GM10248 (cell line): ENCODE measurements around the gene CADM1.

Experiments
- CTCF ChIA-PET: fragments of 300-600 bp; sonication (Branson Sonifier 250); formaldehyde crosslinking; extraction: SDS; loops from one replicate; lab custom pipeline; 2021; ENCODE audit warnings: antibody characterized with exemption; lab: Yijun Ruan, JAX
- POLR2A ChIA-PET: fragments of 350-650 bp; sonication (Branson Sonifier 250); formaldehyde crosslinking; extraction: SDS; loops from one replicate; lab custom pipeline; 2020; ENCODE audit warnings: antibody characterized with exemption; lab: Yijun Ruan, JAX
- DNase-seq: peaks from one replicate; pipeline ENCODE4 v3.0.0; 2012; ENCODE audit errors: extremely low spot score
- TF ChIP-seq, protein P1 (sequence below): IDR thresholded peaks from 2 replicates; pipeline ENCODE4 v1.5.1; 2012; ENCODE audit warnings: mild to moderate bottlenecking, low read depth; ENCODE audit errors: extremely low read depth, missing control alignments, control extremely low read depth

Gene CADM1

DNA sequence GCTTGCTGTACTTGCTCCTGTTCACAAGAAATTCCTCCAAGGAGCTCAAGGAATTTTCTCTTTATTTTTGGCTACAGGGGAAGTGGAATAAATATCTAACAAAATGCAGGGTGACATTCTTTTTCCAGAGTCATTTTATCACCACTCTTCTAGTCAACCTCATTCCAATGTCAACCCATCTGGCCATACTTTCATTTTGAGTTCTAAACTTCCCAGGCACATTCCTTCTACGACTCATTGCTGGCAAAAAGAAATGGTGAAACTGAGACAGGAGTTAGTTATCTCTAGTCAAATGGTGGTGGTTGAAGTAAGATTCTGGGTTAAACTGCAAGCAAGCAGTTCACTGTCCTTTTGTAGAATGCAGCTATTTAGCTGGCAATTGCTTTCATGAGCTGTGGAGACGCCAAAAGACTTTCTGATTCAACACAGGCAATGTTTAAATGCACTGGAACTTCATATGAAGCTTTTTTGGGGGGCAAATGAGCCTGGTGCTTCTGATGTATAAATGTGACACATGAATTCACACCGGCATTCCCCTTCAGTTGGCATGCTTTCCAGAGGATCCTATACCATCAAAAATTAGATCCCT lies 304.6 kb downstream of the CADM1 start:
- ChIA-PET CTCF (interaction anchor here (1.1 to 2.0 kb wide), 3 partner anchors 10 to 98 kb away, joined by 3 to 9 read pairs (median 3); no protein-coding TSS in a partner anchor), POLR2A (no interaction called here)
- TF ChIP-seq, protein P1, sequence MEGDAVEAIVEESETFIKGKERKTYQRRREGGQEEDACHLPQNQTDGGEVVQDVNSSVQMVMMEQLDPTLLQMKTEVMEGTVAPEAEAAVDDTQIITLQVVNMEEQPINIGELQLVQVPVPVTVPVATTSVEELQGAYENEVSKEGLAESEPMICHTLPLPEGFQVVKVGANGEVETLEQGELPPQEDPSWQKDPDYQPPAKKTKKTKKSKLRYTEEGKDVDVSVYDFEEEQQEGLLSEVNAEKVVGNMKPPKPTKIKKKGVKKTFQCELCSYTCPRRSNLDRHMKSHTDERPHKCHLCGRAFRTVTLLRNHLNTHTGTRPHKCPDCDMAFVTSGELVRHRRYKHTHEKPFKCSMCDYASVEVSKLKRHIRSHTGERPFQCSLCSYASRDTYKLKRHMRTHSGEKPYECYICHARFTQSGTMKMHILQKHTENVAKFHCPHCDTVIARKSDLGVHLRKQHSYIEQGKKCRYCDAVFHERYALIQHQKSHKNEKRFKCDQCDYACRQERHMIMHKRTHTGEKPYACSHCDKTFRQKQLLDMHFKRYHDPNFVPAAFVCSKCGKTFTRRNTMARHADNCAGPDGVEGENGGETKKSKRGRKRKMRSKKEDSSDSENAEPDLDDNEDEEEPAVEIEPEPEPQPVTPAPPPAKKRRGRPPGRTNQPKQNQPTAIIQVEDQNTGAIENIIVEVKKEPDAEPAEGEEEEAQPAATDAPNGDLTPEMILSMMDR = no peak
- DNase-seq = no peak

DNA sequence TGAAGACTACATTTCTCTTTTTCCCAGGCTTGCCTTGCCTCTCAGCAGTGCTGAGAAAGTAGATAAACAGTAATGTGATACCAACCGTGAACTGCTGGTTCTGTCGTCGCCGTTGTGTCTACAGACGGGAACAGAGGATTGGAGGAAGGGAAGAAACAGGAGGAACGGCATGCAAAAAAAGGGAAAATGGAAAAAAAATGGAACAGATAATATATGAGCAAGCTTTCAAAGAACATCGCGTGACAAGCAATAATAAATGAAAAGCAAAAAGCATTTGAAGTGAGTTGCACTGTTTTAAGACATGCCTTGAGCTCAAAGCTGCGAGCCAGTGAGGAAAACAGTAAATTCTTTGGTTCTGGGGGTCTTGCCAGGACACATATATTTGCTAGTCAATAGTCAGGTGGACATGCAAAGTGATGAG lies 305.9 kb downstream of the CADM1 start:
- POLR2A ChIA-PET = no interaction called here

DNA sequence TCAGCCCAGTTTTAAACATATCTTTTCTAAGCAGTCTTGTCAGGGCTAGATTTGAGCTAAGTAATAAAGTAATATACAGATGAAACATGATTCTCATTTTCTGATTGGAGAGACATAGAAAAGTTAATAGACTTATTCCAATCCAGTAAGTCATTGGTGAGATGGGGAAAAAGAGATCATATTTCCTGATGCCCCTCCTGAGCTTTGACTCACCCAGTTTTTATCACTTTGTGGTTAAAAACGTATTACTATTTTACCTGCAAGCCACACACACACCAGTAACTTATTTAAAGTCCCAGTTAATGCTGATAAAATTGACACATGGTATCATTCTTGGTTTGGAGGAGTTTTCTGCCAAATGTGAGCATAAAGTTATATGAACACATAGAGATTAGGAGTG lies 306.8 kb downstream of the CADM1 start:
- ChIA-PET CTCF (interaction anchor here (0.7 to 1.7 kb wide), 3 partner anchors 17 to 23 kb away, joined by 3 to 5 read pairs (median 4); no protein-coding TSS in a partner anchor), POLR2A (no interaction called here)

More for the DNA sequence above, 305.9 kb downstream of the CADM1 start:
- CTCF ChIA-PET = interaction anchor here (1.1 to 2.0 kb wide), 3 partner anchors 9 to 16 kb away, joined by 3 to 9 read pairs (median 5); no protein-coding TSS in a partner anchor
- DNase-seq = no peak
- TF ChIP-seq, protein P1 = no peak

DNA sequence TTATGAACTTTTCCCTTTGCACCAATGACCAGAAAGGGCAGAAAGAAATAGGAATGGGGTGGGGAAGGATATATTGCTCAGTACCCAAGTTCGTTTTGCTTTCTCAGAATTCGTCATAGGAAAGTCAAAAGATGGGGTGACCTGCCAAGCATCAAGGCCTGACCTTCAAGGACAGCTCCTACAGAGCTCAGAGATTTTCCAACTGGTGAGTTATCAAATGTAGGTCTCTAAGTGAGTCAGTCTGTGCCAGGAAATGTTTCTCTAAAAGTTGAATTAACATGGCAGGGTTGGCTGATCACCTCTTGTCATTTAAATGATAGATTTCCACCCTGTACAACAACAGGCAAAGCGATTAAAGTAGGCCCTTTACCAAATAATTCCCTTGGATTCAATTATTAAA lies 307.2 kb downstream of the CADM1 start:
- DNase-seq = no peak
- ChIA-PET CTCF (interaction anchor here (0.7 to 1.7 kb wide), 4 partner anchors 17 to 22 kb away, joined by 3 to 5 read pairs (median 4); no protein-coding TSS in a partner anchor), POLR2A (no interaction called here)
- TF ChIP-seq, protein P1 = no peak

More for the DNA sequence above, 306.8 kb downstream of the CADM1 start:
- TF ChIP-seq, protein P1 = no peak
- DNase-seq = no peak

DNA sequence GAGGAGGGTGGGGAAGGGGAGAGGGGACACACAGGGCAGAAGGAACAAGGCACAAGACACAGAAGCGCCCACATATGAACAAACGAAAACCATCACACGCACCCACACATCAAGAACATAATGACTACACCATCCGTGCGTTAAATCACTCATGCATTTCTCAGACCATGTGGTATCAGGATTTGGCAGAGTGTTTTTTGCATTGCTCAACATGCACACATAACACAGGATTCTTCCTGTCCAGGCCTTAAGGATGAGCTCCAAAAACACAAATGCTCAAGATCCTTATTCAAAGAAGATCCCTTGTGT lies 309.5 kb downstream of the CADM1 start:
- no peak for DNase-seq
- TF ChIP-seq, protein P1 = no peak
- ChIA-PET CTCF (interaction anchor here (1.1 to 1.2 kb wide), 2 partner anchors 10 to 25 kb away, joined by 4 to 6 read pairs; no protein-coding TSS in a partner anchor), POLR2A (no interaction called here)

DNA sequence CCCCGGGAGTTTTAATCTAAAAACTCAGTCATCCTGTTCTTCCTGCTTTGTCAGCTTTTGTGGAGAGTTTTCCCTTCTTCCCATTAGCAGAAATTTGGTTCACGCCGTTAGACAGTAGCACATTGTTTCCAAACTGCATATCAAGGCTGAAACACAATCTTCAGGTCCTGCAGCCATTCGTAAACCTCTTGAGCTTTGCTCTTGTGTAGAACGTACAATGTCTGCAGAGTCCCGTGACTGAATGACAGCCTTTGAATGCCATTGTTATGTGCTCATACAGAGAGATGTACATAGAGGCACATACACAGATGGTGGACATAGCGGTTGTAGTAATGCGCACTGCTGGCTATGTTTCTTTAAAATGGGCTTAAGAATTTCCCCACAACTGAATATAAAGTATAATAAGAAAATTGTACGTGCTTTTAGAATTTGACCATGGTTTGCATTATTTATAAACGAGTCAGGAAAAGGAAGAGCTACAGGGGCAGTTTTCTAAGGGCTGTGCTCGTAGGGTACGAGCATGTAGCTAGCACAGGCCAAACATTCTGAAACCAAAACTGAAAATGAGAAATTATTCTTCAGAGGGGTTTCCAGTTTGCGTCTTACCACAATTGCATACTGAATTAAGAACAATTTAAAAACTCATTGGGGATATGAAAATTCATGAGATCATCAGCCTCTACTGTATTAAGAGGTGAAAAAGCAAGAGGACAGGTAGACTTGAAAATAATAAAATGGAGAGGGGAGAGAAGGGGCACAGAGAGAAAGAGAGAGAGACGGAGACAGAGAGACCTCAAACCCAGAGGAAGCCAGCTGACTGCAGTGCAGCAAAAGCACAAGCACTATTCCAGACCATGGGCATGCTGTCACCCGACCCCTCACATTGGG lies 310.1 kb downstream of the CADM1 start:
- TF ChIP-seq, protein P1 = no peak
- CTCF ChIA-PET = interaction anchor here (1.1 to 1.2 kb wide), 2 partner anchors 10 to 25 kb away, joined by 4 to 6 read pairs; no protein-coding TSS in a partner anchor
- POLR2A ChIA-PET = no interaction called here
- DNase-seq = peak; percentile 22
